ENCODE data around the gene SUN5.
"Not testable (repeated sequence)": the region's sequence is repeated elsewhere in the genome, so short reads cannot be mapped to it uniquely, and the experiment has no call there.

The SUN5 gene

GRCh38 chr20:32970115-32970972 is 33.9 kb downstream of the SUN5 start:
- no peaks in the 10 kb centered on the region for H3K36me3 ChIP-seq (ENCODE audit: insufficient read depth, low read length)
- H3K4me3 ChIP-seq (ENCODE audit: low read length), result no peak overlapping the region
- no peaks in the 10 kb centered on the region for H3K9me3 ChIP-seq (ENCODE audit: low read length)
- H3K27me3 ChIP-seq (ENCODE audit: insufficient read depth, low read length), result no peaks in the 10 kb centered on the region
- peaks cover 14% of the 10 kb centered on the region for H3K4me1 ChIP-seq (ENCODE audit: insufficient read depth, low read length)
- H2AFZ ChIP-seq (ENCODE audit: low read depth, low read length), result no peak overlapping the region

GRCh38 chr20:32969356-32970114 is 34.7 kb downstream of the SUN5 start:
- H3K4me3 ChIP-seq (ENCODE audit: low read length), result no peak overlapping the region
- H3K36me3 ChIP-seq (ENCODE audit: insufficient read depth, low read length), result no peaks in the 10 kb centered on the region
- H3K9me3 ChIP-seq (ENCODE audit: low read length), result no peaks in the 10 kb centered on the region
- no peaks in the 10 kb centered on the region for H3K27me3 ChIP-seq (ENCODE audit: insufficient read depth, low read length)
- peaks cover 14% of the 10 kb centered on the region for H3K4me1 ChIP-seq (ENCODE audit: insufficient read depth, low read length)
- H2AFZ ChIP-seq (ENCODE audit: low read depth, low read length), result no peak overlapping the region

GRCh38 chr20:32968478-32969241 is 35.6 kb downstream of the SUN5 start:
- Histone ChIP-seq H3K27me3 (ENCODE audit: insufficient read depth, low read length) (no peaks in the 10 kb centered on the region), H3K9me3 (ENCODE audit: low read length) (no peaks in the 10 kb centered on the region), H3K36me3 (ENCODE audit: insufficient read depth, low read length) (no peaks in the 10 kb centered on the region), H3K4me3 (ENCODE audit: low read length) (no peak overlapping the region), H3K4me1 (ENCODE audit: insufficient read depth, low read length) (peaks cover 14% of the 10 kb centered on the region), H2AFZ (ENCODE audit: low read depth, low read length) (no peak overlapping the region)

- Histone ChIP-seq H3K9me3 (ENCODE audit: low read length) (no peaks in the 10 kb centered on the region), H3K36me3 (ENCODE audit: insufficient read depth, low read length) (no peaks in the 10 kb centered on the region), H3K4me3 (ENCODE audit: low read length) (no peak overlapping the region), H3K27me3 (ENCODE audit: insufficient read depth, low read length) (no peaks in the 10 kb centered on the region), H2AFZ (ENCODE audit: low read depth, low read length) (no peak overlapping the region), H3K4me1 (ENCODE audit: insufficient read depth, low read length) (peaks cover 14% of the 10 kb centered on the region)
Measured at GRCh38 chr20:32967961-32968457, 36.2 kb downstream of the SUN5 start.

- Histone ChIP-seq H3K4me1 (ENCODE audit: insufficient read depth, low read length) (peaks cover 9% of the 10 kb centered on the region), H2AFZ (ENCODE audit: low read depth, low read length) (no peak overlapping the region), H3K4me3 (ENCODE audit: low read length) (no peak overlapping the region), H3K9me3 (ENCODE audit: low read length) (no peaks in the 10 kb centered on the region), H3K27me3 (ENCODE audit: insufficient read depth, low read length) (no peaks in the 10 kb centered on the region), H3K36me3 (ENCODE audit: insufficient read depth, low read length) (no peaks in the 10 kb centered on the region)
Measured at GRCh38 chr20:32966881-32967781, 37.1 kb downstream of the SUN5 start.

GRCh38 chr20:32966382-32966781 is 37.9 kb downstream of the SUN5 start:
- Histone ChIP-seq H2AFZ (ENCODE audit: low read depth, low read length) (no peak overlapping the region), H3K27me3 (ENCODE audit: insufficient read depth, low read length) (no peaks in the 10 kb centered on the region), H3K4me1 (ENCODE audit: insufficient read depth, low read length) (peaks cover 1% of the 10 kb centered on the region), H3K4me3 (ENCODE audit: low read length) (no peak overlapping the region), H3K9me3 (ENCODE audit: low read length) (no peaks in the 10 kb centered on the region), H3K36me3 (ENCODE audit: insufficient read depth, low read length) (no peaks in the 10 kb centered on the region)

- no peak overlapping the region for H3K4me3 ChIP-seq (ENCODE audit: low read length)
- no peaks in the 10 kb centered on the region for H3K27me3 ChIP-seq (ENCODE audit: insufficient read depth, low read length)
- H3K36me3 ChIP-seq (ENCODE audit: insufficient read depth, low read length), result no peaks in the 10 kb centered on the region
- no peak overlapping the region for H2AFZ ChIP-seq (ENCODE audit: low read depth, low read length)
- H3K9me3 ChIP-seq (ENCODE audit: low read length), result no peaks in the 10 kb centered on the region
- H3K4me1 ChIP-seq (ENCODE audit: insufficient read depth, low read length), result no peaks in the 10 kb centered on the region
Measured at GRCh38 chr20:32965581-32966373, 38.5 kb downstream of the SUN5 start.

- Histone ChIP-seq H3K4me3 (ENCODE audit: low read length) (no peak overlapping the region), H3K9me3 (ENCODE audit: low read length) (no peaks in the 10 kb centered on the region), H3K36me3 (ENCODE audit: insufficient read depth, low read length) (no peaks in the 10 kb centered on the region), H3K27me3 (ENCODE audit: insufficient read depth, low read length) (no peaks in the 10 kb centered on the region), H2AFZ (ENCODE audit: low read depth, low read length) (no peak overlapping the region), H3K4me1 (ENCODE audit: insufficient read depth, low read length) (no peaks in the 10 kb centered on the region)
Measured at GRCh38 chr20:32965115-32965514, 39.1 kb downstream of the SUN5 start.

- Histone ChIP-seq H3K36me3 (ENCODE audit: insufficient read depth, low read length) (no peaks in the 10 kb centered on the region), H3K27me3 (ENCODE audit: insufficient read depth, low read length) (no peaks in the 10 kb centered on the region), H3K4me1 (ENCODE audit: insufficient read depth, low read length) (no peaks in the 10 kb centered on the region), H3K4me3 (ENCODE audit: low read length) (no peak overlapping the region), H2AFZ (ENCODE audit: low read depth, low read length) (no peak overlapping the region), H3K9me3 (ENCODE audit: low read length) (no peaks in the 10 kb centered on the region)
Measured at GRCh38 chr20:32964575-32964974, 39.7 kb downstream of the SUN5 start.

- Histone ChIP-seq H3K4me1 (ENCODE audit: insufficient read depth, low read length) (no peaks in the 10 kb centered on the region), H3K9me3 (ENCODE audit: low read length) (no peaks in the 10 kb centered on the region), H2AFZ (ENCODE audit: low read depth, low read length) (no peak overlapping the region), H3K4me3 (ENCODE audit: low read length) (no peak overlapping the region), H3K27me3 (ENCODE audit: insufficient read depth, low read length) (no peaks in the 10 kb centered on the region), H3K36me3 (ENCODE audit: insufficient read depth, low read length) (no peaks in the 10 kb centered on the region)
Measured at GRCh38 chr20:32963176-32963575, 41.1 kb downstream of the SUN5 start.

GRCh38 chr20:32962646-32963045 is 41.6 kb downstream of the SUN5 start:
- H3K27me3 ChIP-seq (ENCODE audit: insufficient read depth, low read length); H3K4me3 ChIP-seq (ENCODE audit: low read length); H3K36me3 ChIP-seq (ENCODE audit: insufficient read depth, low read length); H3K9me3 ChIP-seq (ENCODE audit: low read length); H2AFZ ChIP-seq (ENCODE audit: low read depth, low read length); H3K4me1 ChIP-seq (ENCODE audit: insufficient read depth, low read length): not testable (repeated sequence)

GRCh38 chr20:32962053-32962452 is 42.2 kb downstream of the SUN5 start:
- H2AFZ ChIP-seq (ENCODE audit: low read depth, low read length), result no peak overlapping the region
- no peaks in the 10 kb centered on the region for H3K4me1 ChIP-seq (ENCODE audit: insufficient read depth, low read length)
- peaks cover 2% of the 10 kb centered on the region for H3K9me3 ChIP-seq (ENCODE audit: low read length)
- no peak overlapping the region for H3K4me3 ChIP-seq (ENCODE audit: low read length)
- H3K36me3 ChIP-seq (ENCODE audit: insufficient read depth, low read length), result no peaks in the 10 kb centered on the region
- no peaks in the 10 kb centered on the region for H3K27me3 ChIP-seq (ENCODE audit: insufficient read depth, low read length)
